Osteocyte (in vitro differentiated cells): ENCODE results near the gene ENDOD1. TPM values are rescaled to one million over a fixed set of nuclear protein-coding genes. Genes with fewer than 3 reads are reported as not detected.

ENCODE experiments used
- DNase-seq: peaks from one replicate; pipeline ENCODE4 v3.0.0; 2021; ENCODE audit warnings: mixed read lengths; ENCODE audit not compliant: unreplicated experiment; ENCODE audit errors: extremely low spot score
- H3K27ac Mint-ChIP-seq: one replicate; pipeline ENCODE4 v1.8.0; 2021; ENCODE audit warnings: mild to moderate bottlenecking, mixed read lengths; ENCODE audit not compliant: unreplicated experiment
- H3K27me3 Mint-ChIP-seq: one replicate; pipeline ENCODE4 v1.8.0; 2021; ENCODE audit warnings: mixed read lengths; ENCODE audit not compliant: unreplicated experiment
- H3K36me3 Mint-ChIP-seq: one replicate; pipeline ENCODE4 v1.8.0; 2021; ENCODE audit warnings: mixed read lengths; ENCODE audit not compliant: unreplicated experiment
- H3K4me1 Mint-ChIP-seq: one replicate; pipeline ENCODE4 v1.8.0; 2021; ENCODE audit warnings: mixed read lengths; ENCODE audit not compliant: unreplicated experiment
- H3K4me3 Mint-ChIP-seq: one replicate; pipeline ENCODE4 v1.8.0; 2021; ENCODE audit warnings: mild to moderate bottlenecking, moderate library complexity, mixed read lengths; ENCODE audit not compliant: unreplicated experiment
- H3K9me3 Mint-ChIP-seq: one replicate; pipeline ENCODE4 v1.8.0; 2021; ENCODE audit warnings: mixed read lengths; ENCODE audit not compliant: unreplicated experiment
- CTCF ChIP-seq: fragments of 200-600 bp; sonication (generic); IDR thresholded peaks from 2 replicates; pipeline ENCODE4 v1.5.0; 2021; ENCODE audit warnings: antibody characterized with exemption, mild to moderate bottlenecking, moderate library complexity
- total RNA-seq: library from RNA; stranded (reverse); gene quantifications from 2 replicates; pipeline ENCODE4 v1.2.1, GENCODE V29; 2021

ENDOD1 gene
- total RNA-seq, 1 donor from 2014 or later, result 91.6 TPM

GRCh38 chr11:95138448-95138847 is 48.8 kb downstream of the ENDOD1 start:
- H3K27me3 Mint-ChIP-seq, result no peaks in the 10 kb centered on the region
- peaks cover 4% of the 10 kb centered on the region for H3K9me3 Mint-ChIP-seq
- peaks cover 5% of the 10 kb centered on the region for H3K36me3 Mint-ChIP-seq
- no peak for DNase-seq
- peaks cover 6% of the 10 kb centered on the region for H3K4me1 Mint-ChIP-seq
- peak; percentile 19 for TF ChIP-seq CTCF
- H3K4me3 Mint-ChIP-seq, result no peak overlapping the region
- H3K27ac Mint-ChIP-seq, result no peak overlapping the region

- no peaks in the 10 kb centered on the region for H3K27me3 Mint-ChIP-seq
- DNase-seq, result no peak
- no peak overlapping the region for H3K4me3 Mint-ChIP-seq
- H3K36me3 Mint-ChIP-seq, result peaks cover 6% of the 10 kb centered on the region
- peaks cover 3% of the 10 kb centered on the region for H3K4me1 Mint-ChIP-seq
- H3K27ac Mint-ChIP-seq, result no peak overlapping the region
- TF ChIP-seq CTCF, result no peak
- peaks cover 7% of the 10 kb centered on the region for H3K9me3 Mint-ChIP-seq
Observed at GRCh38 chr11:95140397-95141033, 50.9 kb downstream of the ENDOD1 start.

GRCh38 chr11:95142431-95142830 is 52.8 kb downstream of the ENDOD1 start:
- DNase-seq, result no peak
- H3K27me3 Mint-ChIP-seq, result no peaks in the 10 kb centered on the region
- no peak for TF ChIP-seq CTCF
- H3K4me1 Mint-ChIP-seq, result peaks cover 15% of the 10 kb centered on the region
- peaks cover 3% of the 10 kb centered on the region for H3K36me3 Mint-ChIP-seq
- H3K4me3 Mint-ChIP-seq, result no peak overlapping the region
- no peak overlapping the region for H3K27ac Mint-ChIP-seq
- peaks cover 7% of the 10 kb centered on the region for H3K9me3 Mint-ChIP-seq

- DNase-seq, result no peak
- Mint-ChIP-seq H3K27me3 (no peaks in the 10 kb centered on the region), H3K27ac (no peak overlapping the region), H3K4me3 (no peak overlapping the region), H3K36me3 (peaks cover 3% of the 10 kb centered on the region), H3K4me1 (peaks cover 22% of the 10 kb centered on the region), H3K9me3 (peaks cover 7% of the 10 kb centered on the region)
- TF ChIP-seq CTCF, result no peak
Observed at GRCh38 chr11:95143106-95143681, 53.5 kb downstream of the ENDOD1 start.

- Mint-ChIP-seq H3K36me3 (peaks cover 3% of the 10 kb centered on the region), H3K4me1 (peaks cover 35% of the 10 kb centered on the region), H3K9me3 (peaks cover 7% of the 10 kb centered on the region), H3K4me3 (no peak overlapping the region), H3K27ac (no peak overlapping the region), H3K27me3 (no peaks in the 10 kb centered on the region)
- DNase-seq, result no peak
- TF ChIP-seq CTCF, result no peak
Observed at GRCh38 chr11:95144313-95145235, 54.9 kb downstream of the ENDOD1 start.
